ENCODE measurements around the gene LRRN4CL. TPM values are rescaled to one million over a fixed set of nuclear protein-coding genes. Genes with fewer than 3 reads are reported as not detected.

Gene LRRN4CL
- total RNA-seq, 6 experiments from 2014 or later, result 0.12 TPM; not detected in 5

DNA sequence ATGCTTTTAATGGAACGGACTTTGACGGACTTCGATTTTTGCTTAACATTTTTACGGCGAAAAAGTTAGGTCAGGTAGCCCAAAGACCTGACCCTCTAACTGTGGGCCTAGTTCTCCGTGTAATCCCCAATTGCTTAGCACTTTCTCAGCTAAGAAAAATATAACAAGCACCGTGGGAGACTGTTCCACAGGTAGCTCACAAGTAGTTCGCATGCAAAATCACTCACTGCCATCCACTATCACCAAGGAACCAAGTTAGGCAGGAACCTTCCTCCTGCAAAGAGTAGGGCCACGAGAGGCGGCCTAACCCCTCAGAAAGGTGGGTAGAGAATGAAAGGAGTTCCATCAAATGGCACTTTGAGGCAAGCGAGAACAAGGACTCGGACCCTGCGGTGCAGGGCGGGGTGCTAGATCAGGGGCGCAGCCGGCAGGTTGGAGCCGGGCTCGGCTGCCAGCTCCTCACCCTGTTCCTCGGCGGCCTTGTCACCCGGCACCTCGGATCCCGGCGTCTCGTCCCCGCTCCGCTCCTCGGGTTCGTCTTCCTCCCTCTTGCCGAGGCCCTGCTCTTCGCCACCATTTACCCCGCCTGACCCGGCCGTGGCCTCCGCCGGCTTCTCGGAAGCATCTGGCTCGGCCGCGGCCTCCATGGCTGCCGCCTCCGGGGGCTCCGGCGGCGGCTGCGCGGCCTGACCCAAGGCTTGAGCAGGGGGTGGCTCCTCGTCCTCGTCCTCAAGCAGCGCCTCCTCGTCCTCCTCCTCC lies 37.0 kb upstream of the LRRN4CL start:
- peaks cover 12 to 33% (median 20%) of the 10 kb centered on the region in 4 donors for H3K36me3 ChIP-seq
- no peaks in the 10 kb centered on the region for H3K9me3 ChIP-seq
- ATAC-seq (no peak), DNase-seq (peak; percentile 50 to 66 (median 56))
- TF ChIP-seq POLR2A (IDR thresholded peaks at IDR 0.05), result no peak
- TF ChIP-seq CTCF (IDR thresholded peaks at IDR 0.05), result no peak
- no peaks in the 10 kb centered on the region for H3K27me3 ChIP-seq
- peak overlapping the region; percentile 83 to 93 (median 84) for H3K4me3 ChIP-seq
- WGBS (ENCODE audit: insufficient coverage, low coverage, low lambda C conversion rate, missing lambda C conversion rate), result under 1% methylated on average over 26 of the region's 51 CpGs
- intact Hi-C loops (cut with DNase I), result no loop called here
- H3K4me1 ChIP-seq, result peaks cover 0 to 31% (median 14%) of the 10 kb centered on the region in 4 donors
- peak overlapping the region; percentile 79 to 90 (median 88) for H3K27ac ChIP-seq

DNA sequence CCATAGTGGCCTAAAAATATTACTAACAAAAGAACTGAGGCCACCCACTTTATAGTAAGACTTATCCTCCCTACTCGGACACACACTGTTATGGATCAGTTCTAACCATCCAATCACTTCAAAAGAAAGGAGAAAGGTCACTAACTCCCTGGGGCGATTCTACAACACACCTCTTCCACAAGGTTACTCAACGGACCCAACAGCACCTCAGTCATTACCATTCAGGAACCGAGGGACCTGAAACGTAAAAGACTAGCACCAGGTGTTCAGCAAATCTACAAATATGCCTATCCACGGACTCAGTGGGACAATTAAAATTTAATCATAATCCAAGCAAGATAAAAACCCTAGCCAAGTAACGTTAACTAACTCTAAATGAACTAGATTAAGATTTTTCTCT lies 36.3 kb upstream of the LRRN4CL start:
- peak overlapping the region; percentile 83 to 93 (median 84) for H3K4me3 ChIP-seq
- H3K27ac ChIP-seq, result peak overlapping the region in 2 of 3 donors; percentile 28 to 90
- WGBS (ENCODE audit: insufficient coverage, low coverage, low lambda C conversion rate, missing lambda C conversion rate), result under 1% methylated on average over 7 of the region's 7 CpGs
- TF ChIP-seq POLR2A (IDR thresholded peaks at IDR 0.05) (no peak), CTCF (IDR thresholded peaks at IDR 0.05) (no peak)
- peaks cover 12 to 36% (median 27%) of the 10 kb centered on the region in 4 donors for H3K36me3 ChIP-seq
- ATAC-seq (no peak), DNase-seq (no peak)
- intact Hi-C loops (cut with DNase I), result no loop called here
- H3K4me1 ChIP-seq, result peaks cover 0 to 28% (median 14%) of the 10 kb centered on the region in 4 donors
- H3K9me3 ChIP-seq, result no peaks in the 10 kb centered on the region
- H3K27me3 ChIP-seq, result no peaks in the 10 kb centered on the region

DNA sequence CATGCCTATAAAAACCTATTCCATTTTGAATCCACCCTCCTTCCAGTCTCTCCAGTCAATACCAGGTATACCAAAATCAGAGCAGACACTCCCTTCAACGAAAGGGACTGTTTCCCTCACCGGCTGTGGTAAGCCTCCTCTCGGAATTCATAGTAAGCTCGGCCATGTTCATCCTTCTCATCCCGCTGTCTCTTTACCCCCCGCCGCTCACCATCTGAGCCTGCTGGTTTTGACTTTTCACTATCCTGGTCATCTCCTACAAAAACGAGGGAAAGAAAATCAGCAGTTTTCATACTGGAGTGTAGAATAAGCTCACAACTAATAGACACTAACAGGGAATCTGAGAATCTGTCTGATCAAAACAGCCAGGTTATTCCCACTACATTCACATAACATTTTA lies 34.8 kb upstream of the LRRN4CL start:
- intact Hi-C loops (cut with DNase I), result no loop called here
- Histone ChIP-seq H3K36me3 (peaks cover 12 to 50% (median 40%) of the 10 kb centered on the region in 4 donors), H3K27ac (no peak overlapping the region), H3K9me3 (no peaks in the 10 kb centered on the region), H3K4me3 (peak overlapping the region in 1 of 3 donors; percentile 84), H3K27me3 (no peaks in the 10 kb centered on the region), H3K4me1 (peaks cover 0 to 14% (median 5%) of the 10 kb centered on the region in 4 donors)
- DNase-seq (no peak), ATAC-seq (no peak)
- 65% methylated on average over 8 of the region's 8 CpGs for WGBS (ENCODE audit: insufficient coverage, low coverage, low lambda C conversion rate, missing lambda C conversion rate)
- TF ChIP-seq POLR2A (IDR thresholded peaks at IDR 0.05) (no peak), CTCF (IDR thresholded peaks at IDR 0.05) (no peak)

GRCh38 chr11:62721994-62722393 lies 32.7 kb upstream of the LRRN4CL start:
- peaks cover 0 to 14% (median 5%) of the 10 kb centered on the region in 4 donors for H3K4me1 ChIP-seq
- TF ChIP-seq POLR2A (IDR thresholded peaks at IDR 0.05) (no peak), CTCF (IDR thresholded peaks at IDR 0.05) (no peak)

More at GRCh38 chr11:62721994-62722393, 32.7 kb upstream of the LRRN4CL start:
- DNase-seq (no peak), ATAC-seq (no peak)
- no peaks in the 10 kb centered on the region for H3K9me3 ChIP-seq
- H3K36me3 ChIP-seq, result peaks cover 12 to 72% (median 56%) of the 10 kb centered on the region in 4 donors
- H3K27ac ChIP-seq, result no peak overlapping the region
- 76% methylated on average over 6 of the region's 7 CpGs for WGBS (ENCODE audit: insufficient coverage, low coverage, low lambda C conversion rate, missing lambda C conversion rate)
- no peak overlapping the region for H3K4me3 ChIP-seq
- H3K27me3 ChIP-seq, result no peaks in the 10 kb centered on the region
- intact Hi-C loops (cut with DNase I), result no loop called here
